ENCODE results near the gene SAMD4A.

- TF ChIP-seq CTCF (IDR thresholded peaks at IDR 0.05), result no peak
- no peak for TF ChIP-seq POLR2A (IDR thresholded peaks at IDR 0.05)
Observed at GRCh38 chr14:54768501-54769129, 201.7 kb downstream of the SAMD4A start.
